ENCODE measurements around the gene LRRC27. TPM values are rescaled to one million over a fixed set of nuclear protein-coding genes. Genes with fewer than 3 reads are reported as not detected.

The LRRC27 gene
- total RNA-seq, 1 donor from 2014 or later: 3.8 TPM

DNA sequence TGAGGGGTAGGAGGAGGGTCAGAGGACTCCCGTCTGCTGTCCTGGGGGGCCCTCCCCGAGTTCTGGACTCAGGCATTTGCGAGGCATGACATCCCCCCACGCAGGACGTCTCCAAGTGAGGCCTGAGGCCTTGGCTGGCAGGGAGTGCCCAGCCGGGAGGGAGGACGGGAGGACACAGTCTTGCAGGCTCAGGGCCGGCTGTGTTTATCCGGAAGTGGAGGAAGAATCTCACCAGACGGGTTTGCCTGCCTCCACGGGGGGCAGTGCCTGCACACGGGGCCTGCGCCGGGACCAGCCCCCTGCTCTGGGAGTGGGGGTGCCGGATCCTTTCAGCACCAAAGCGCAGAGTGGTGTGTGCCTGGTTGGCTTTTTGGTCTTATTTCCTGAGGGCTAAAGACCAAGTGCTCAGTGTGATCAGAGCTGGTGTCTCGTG, 75.9 kb downstream of the LRRC27 start:
- intact Hi-C loops (cut with micrococcal nuclease): no loop called here
- H3K36me3 ChIP-seq: peaks cover 19% of the 10 kb centered on the region
- DNase-seq: no peak
- TF ChIP-seq, protein P1, sequence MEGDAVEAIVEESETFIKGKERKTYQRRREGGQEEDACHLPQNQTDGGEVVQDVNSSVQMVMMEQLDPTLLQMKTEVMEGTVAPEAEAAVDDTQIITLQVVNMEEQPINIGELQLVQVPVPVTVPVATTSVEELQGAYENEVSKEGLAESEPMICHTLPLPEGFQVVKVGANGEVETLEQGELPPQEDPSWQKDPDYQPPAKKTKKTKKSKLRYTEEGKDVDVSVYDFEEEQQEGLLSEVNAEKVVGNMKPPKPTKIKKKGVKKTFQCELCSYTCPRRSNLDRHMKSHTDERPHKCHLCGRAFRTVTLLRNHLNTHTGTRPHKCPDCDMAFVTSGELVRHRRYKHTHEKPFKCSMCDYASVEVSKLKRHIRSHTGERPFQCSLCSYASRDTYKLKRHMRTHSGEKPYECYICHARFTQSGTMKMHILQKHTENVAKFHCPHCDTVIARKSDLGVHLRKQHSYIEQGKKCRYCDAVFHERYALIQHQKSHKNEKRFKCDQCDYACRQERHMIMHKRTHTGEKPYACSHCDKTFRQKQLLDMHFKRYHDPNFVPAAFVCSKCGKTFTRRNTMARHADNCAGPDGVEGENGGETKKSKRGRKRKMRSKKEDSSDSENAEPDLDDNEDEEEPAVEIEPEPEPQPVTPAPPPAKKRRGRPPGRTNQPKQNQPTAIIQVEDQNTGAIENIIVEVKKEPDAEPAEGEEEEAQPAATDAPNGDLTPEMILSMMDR (IDR thresholded peaks at IDR 0.05; ENCODE audit: borderline replicate concordance): no peak
- H3K9me3 ChIP-seq (replicated peaks): no peaks in the 10 kb centered on the region
- no peaks in the 10 kb centered on the region for H3K27me3 ChIP-seq (ENCODE audit: low read depth)
- H3K27ac ChIP-seq (replicated peaks): peak overlapping the region; percentile 86
- H3K4me1 ChIP-seq: peaks cover 49% of the 10 kb centered on the region
- H3K4me3 ChIP-seq: peak overlapping the region; percentile 44

DNA sequence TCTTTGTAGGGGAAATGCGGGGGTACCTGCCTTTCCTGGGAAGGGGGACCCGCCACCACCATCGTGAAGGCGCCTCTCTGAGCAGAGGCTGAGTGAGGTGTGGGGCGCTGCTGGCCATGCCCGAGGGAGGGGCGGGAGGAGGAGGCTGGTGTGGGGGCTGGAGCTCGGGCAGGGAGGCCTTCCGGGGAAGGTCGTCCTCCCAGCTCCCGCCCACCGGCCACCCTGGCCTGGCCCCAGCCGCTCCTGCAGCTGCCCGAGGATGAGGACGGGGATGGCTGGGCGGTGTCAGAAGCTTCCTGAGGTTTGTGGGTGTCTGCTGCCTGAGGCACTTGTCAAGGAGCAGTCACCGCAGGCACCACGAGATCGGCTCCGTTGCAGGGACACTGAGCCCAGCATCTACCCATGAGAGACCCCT, 76.4 kb downstream of the LRRC27 start:
- Histone ChIP-seq H3K27me3 (ENCODE audit: low read depth) (no peaks in the 10 kb centered on the region), H3K4me1 (peaks cover 54% of the 10 kb centered on the region), H3K9me3 (replicated peaks) (no peaks in the 10 kb centered on the region), H3K27ac (replicated peaks) (peak overlapping the region; percentile 86), H3K36me3 (peaks cover 19% of the 10 kb centered on the region), H3K4me3 (peak overlapping the region; percentile 44)
- intact Hi-C loops (cut with micrococcal nuclease): no loop called here
- TF ChIP-seq, protein P1 (IDR thresholded peaks at IDR 0.05; ENCODE audit: borderline replicate concordance): no peak
- DNase-seq: no peak

- Histone ChIP-seq H3K4me1 (peaks cover 61% of the 10 kb centered on the region), H3K27me3 (ENCODE audit: low read depth) (no peaks in the 10 kb centered on the region), H3K9me3 (replicated peaks) (no peaks in the 10 kb centered on the region), H3K36me3 (peaks cover 19% of the 10 kb centered on the region), H3K27ac (replicated peaks) (peak overlapping the region; percentile 86), H3K4me3 (peak overlapping the region; percentile 44)
- intact Hi-C loops (cut with micrococcal nuclease): no loop called here
- no peak for DNase-seq
- TF ChIP-seq, protein P1 (IDR thresholded peaks at IDR 0.05; ENCODE audit: borderline replicate concordance): no peak
Measured at GRCh38 chr10:132408823-132409666, 77.1 kb downstream of the LRRC27 start.

DNA sequence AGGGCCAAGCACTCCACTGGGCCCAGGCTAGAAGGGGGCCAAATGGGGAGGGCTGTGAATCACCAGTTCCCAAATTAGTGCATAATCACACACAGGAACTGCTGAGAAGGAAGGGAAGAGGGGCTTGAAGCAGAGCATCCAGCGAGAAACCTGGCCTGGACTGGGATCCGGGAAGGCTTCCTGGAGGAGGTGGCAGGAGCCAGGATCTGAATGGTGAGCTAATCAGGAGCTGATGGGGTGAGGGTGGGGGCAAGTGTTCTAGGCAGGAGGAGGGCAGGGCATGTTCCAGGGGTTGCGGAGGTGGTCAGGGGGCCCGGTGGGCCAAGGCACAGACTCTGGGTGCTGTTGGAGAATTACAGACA, 77.7 kb downstream of the LRRC27 start:
- intact Hi-C loops (cut with micrococcal nuclease): no loop called here
- Histone ChIP-seq H3K9me3 (replicated peaks) (no peaks in the 10 kb centered on the region), H3K36me3 (peaks cover 19% of the 10 kb centered on the region), H3K4me1 (peaks cover 64% of the 10 kb centered on the region), H3K27ac (replicated peaks) (no peak overlapping the region), H3K27me3 (ENCODE audit: low read depth) (no peaks in the 10 kb centered on the region), H3K4me3 (no peak overlapping the region)
- DNase-seq: no peak
- TF ChIP-seq, protein P1 (IDR thresholded peaks at IDR 0.05; ENCODE audit: borderline replicate concordance): no peak

GRCh38 chr10:132410056-132410778, 78.2 kb downstream of the LRRC27 start:
- H3K36me3 ChIP-seq: peaks cover 14% of the 10 kb centered on the region
- H3K4me3 ChIP-seq: no peak overlapping the region
- H3K27ac ChIP-seq (replicated peaks): no peak overlapping the region
- intact Hi-C loops (cut with micrococcal nuclease): no loop called here
- H3K4me1 ChIP-seq: peaks cover 64% of the 10 kb centered on the region
- DNase-seq: no peak
- H3K27me3 ChIP-seq (ENCODE audit: low read depth): no peaks in the 10 kb centered on the region
- TF ChIP-seq, protein P1 (IDR thresholded peaks at IDR 0.05; ENCODE audit: borderline replicate concordance): no peak
- no peaks in the 10 kb centered on the region for H3K9me3 ChIP-seq (replicated peaks)
